SKM-1 treated with dmso at 0.1 percent for 144 hours (cell line): ENCODE data around the gene ZBTB7C.
"Not testable (repeated sequence)": the region's sequence is repeated elsewhere in the genome, so short reads cannot be mapped to it uniquely, and the experiment has no call there.

Source experiments
- DNase-seq: peaks from one replicate; lab custom pipeline; 2025; ENCODE audit not compliant: unreplicated experiment; lab: John Stamatoyannopoulos, UW

The ZBTB7C gene

GRCh38 chr18:48408727-48409590 lies at the start of gene ZBTB7C:
Gene ZBTB7C (minus strand): TSS chr18:48409383.
- no peak for DNase-seq

GRCh38 chr18:48456838-48457237 lies 47.7 kb upstream of the ZBTB7C start:
- DNase-seq = no peak

GRCh38 chr18:48455555-48456478 lies 46.6 kb upstream of the ZBTB7C start:
- DNase-seq = peak; percentile 7

GRCh38 chr18:48454261-48454757 lies 45.1 kb upstream of the ZBTB7C start:
- no peak for DNase-seq

GRCh38 chr18:48453330-48454066 lies 44.3 kb upstream of the ZBTB7C start:
- no peak for DNase-seq

- no peak for DNase-seq
Observed at GRCh38 chr18:48452861-48453323, 43.7 kb upstream of the ZBTB7C start.

GRCh38 chr18:48450685-48451084 lies 41.5 kb upstream of the ZBTB7C start:
- no peak for DNase-seq

- peak; percentile 84 for DNase-seq
Observed at GRCh38 chr18:48446582-48447225, 37.5 kb upstream of the ZBTB7C start.

GRCh38 chr18:48445540-48445939 lies 36.4 kb upstream of the ZBTB7C start:
- peak; percentile 86 for DNase-seq

- DNase-seq = no peak
Observed at GRCh38 chr18:48442761-48443160, 33.6 kb upstream of the ZBTB7C start.

GRCh38 chr18:48441405-48441881 lies 32.3 kb upstream of the ZBTB7C start:
- DNase-seq = no peak

- DNase-seq = no peak
Observed at GRCh38 chr18:48440924-48441323, 31.7 kb upstream of the ZBTB7C start.

GRCh38 chr18:48436907-48437306 lies 27.7 kb upstream of the ZBTB7C start:
- no peak for DNase-seq

GRCh38 chr18:48434382-48434781 lies 25.2 kb upstream of the ZBTB7C start:
- not testable (repeated sequence) for DNase-seq

- DNase-seq = no peak
Observed at GRCh38 chr18:48433541-48433940, 24.4 kb upstream of the ZBTB7C start.

- DNase-seq = no peak
Observed at GRCh38 chr18:48430150-48430549, 21.0 kb upstream of the ZBTB7C start.

- no peak for DNase-seq
Observed at GRCh38 chr18:48428475-48429177, 19.4 kb upstream of the ZBTB7C start.

- no peak for DNase-seq
Observed at GRCh38 chr18:48422947-48423378, 13.8 kb upstream of the ZBTB7C start.

GRCh38 chr18:48419277-48420022 lies 10.3 kb upstream of the ZBTB7C start:
- DNase-seq = no peak
